ENCODE measurements around the gene PRKCG. TPM values are rescaled to one million over a fixed set of nuclear protein-coding genes. Genes with fewer than 3 reads are reported as not detected.
A peak's percentile ranks its signal among the peaks of the same experiment; 100 is the strongest.

PRKCG gene
- total and polyA plus RNA-seq, 7 experiments from 2014 or later, result 0.05 to 2.4 (median 1.6) TPM; not detected in 4

- Mint-ChIP-seq H3K27ac (no peak overlapping the region), H3K27me3 (peaks cover 11 to 49% (median 38%) of the 10 kb centered on the region in 5 donors), H3K9me3 (peaks cover 0 to 7% (median 0%) of the 10 kb centered on the region in 11 donors), H3K4me3 (no peak overlapping the region), H3K4me1 (peaks cover 0 to 2% (median 0%) of the 10 kb centered on the region in 7 donors), H3K36me3 (no peaks in the 10 kb centered on the region)
- DNase-seq (no peak), ATAC-seq (no peak)
- Histone ChIP-seq H3K27me3 (ENCODE audit: control insufficient read depth in 2 of 2, insufficient read depth in 2 of 2, low read length in 2 of 2) (peaks cover under 1% of the 10 kb centered on the region in 2 donors), H3K27ac (ENCODE audit: low read depth, low read length) (no peak overlapping the region), H3K4me1 (ENCODE audit: control insufficient read depth in 2 of 2, insufficient read depth in 2 of 2, low read length in 2 of 2) (no peaks in the 10 kb centered on the region), H3K36me3 (ENCODE audit: control insufficient read depth in 2 of 3, insufficient read depth in 3 of 3, low read length in 3 of 3) (no peaks in the 10 kb centered on the region), H3K4me3 (ENCODE audit: low read length) (no peak overlapping the region), H3K9me3 (ENCODE audit: control insufficient read depth in 2 of 3, low read length in 3 of 3) (no peaks in the 10 kb centered on the region)
- ChIA-PET POLR2A (no interaction called here), CTCF (no interaction called here)
- intact Hi-C loops (cut with micrococcal nuclease), result no loop called here
Observed at GRCh38 chr19:53916004-53916403, 34.0 kb downstream of the PRKCG start.

- ATAC-seq (no peak), DNase-seq (no peak)
- Mint-ChIP-seq H3K4me1 (peaks cover 0 to 2% (median 0%) of the 10 kb centered on the region in 7 donors), H3K9me3 (peaks cover 0 to 7% (median 0%) of the 10 kb centered on the region in 11 donors), H3K27ac (no peak overlapping the region), H3K27me3 (peaks cover 0 to 37% (median 25%) of the 10 kb centered on the region in 5 donors), H3K4me3 (no peak overlapping the region), H3K36me3 (no peaks in the 10 kb centered on the region)
- Histone ChIP-seq H3K4me1 (ENCODE audit: control insufficient read depth in 2 of 2, insufficient read depth in 2 of 2, low read length in 2 of 2) (no peaks in the 10 kb centered on the region), H3K27me3 (ENCODE audit: control insufficient read depth in 2 of 2, insufficient read depth in 2 of 2, low read length in 2 of 2) (no peaks in the 10 kb centered on the region), H3K9me3 (ENCODE audit: control insufficient read depth in 2 of 3, low read length in 3 of 3) (no peaks in the 10 kb centered on the region), H3K4me3 (ENCODE audit: low read length) (no peak overlapping the region), H3K36me3 (ENCODE audit: control insufficient read depth in 2 of 3, insufficient read depth in 3 of 3, low read length in 3 of 3) (no peaks in the 10 kb centered on the region), H3K27ac (ENCODE audit: low read depth, low read length) (no peak overlapping the region)
- ChIA-PET POLR2A (no interaction called here), CTCF (no interaction called here)
- intact Hi-C loops (cut with micrococcal nuclease), result no loop called here
Observed at GRCh38 chr19:53917356-53917755, 35.4 kb downstream of the PRKCG start.

GRCh38 chr19:53927739-53928138, 45.7 kb downstream of the PRKCG start:
- Mint-ChIP-seq H3K27ac (peak overlapping the region in 1 of 9 donors; percentile 28), H3K27me3 (peaks cover 0 to 9% (median 5%) of the 10 kb centered on the region in 5 donors), H3K4me1 (no peaks in the 10 kb centered on the region), H3K4me3 (no peak overlapping the region), H3K36me3 (peaks cover 0 to 4% (median 0%) of the 10 kb centered on the region in 5 donors), H3K9me3 (peaks cover 0 to 19% (median 7%) of the 10 kb centered on the region in 11 donors)
- Histone ChIP-seq H3K4me3 (ENCODE audit: low read length) (no peak overlapping the region), H3K27me3 (ENCODE audit: control insufficient read depth in 2 of 2, insufficient read depth in 2 of 2, low read length in 2 of 2) (no peaks in the 10 kb centered on the region), H3K4me1 (ENCODE audit: control insufficient read depth in 2 of 2, insufficient read depth in 2 of 2, low read length in 2 of 2) (no peaks in the 10 kb centered on the region), H3K9me3 (ENCODE audit: control insufficient read depth in 2 of 3, low read length in 3 of 3) (no peaks in the 10 kb centered on the region), H3K36me3 (ENCODE audit: control insufficient read depth in 2 of 3, insufficient read depth in 3 of 3, low read length in 3 of 3) (no peaks in the 10 kb centered on the region), H3K27ac (ENCODE audit: low read depth, low read length) (no peak overlapping the region)
- ChIA-PET POLR2A (interaction anchor here (0.7 kb wide), 1 partner anchor 339 kb away, joined by 3 read pairs; no protein-coding TSS in a partner anchor), CTCF (no interaction called here)
- DNase-seq (peak in 6 of 9 donors; percentile 13 to 51 (median 30)), ATAC-seq (no peak)
- intact Hi-C loops (cut with micrococcal nuclease), result loop anchor here in 1 of 2 donors (2.0 kb wide), 1 partner anchor 25 kb away; no protein-coding TSS in a partner anchor

- ATAC-seq (no peak), DNase-seq (no peak)
- Histone ChIP-seq H3K9me3 (ENCODE audit: control insufficient read depth in 2 of 3, low read length in 3 of 3) (no peaks in the 10 kb centered on the region), H3K36me3 (ENCODE audit: control insufficient read depth in 2 of 3, insufficient read depth in 3 of 3, low read length in 3 of 3) (no peaks in the 10 kb centered on the region), H3K4me1 (ENCODE audit: control insufficient read depth in 2 of 2, insufficient read depth in 2 of 2, low read length in 2 of 2) (no peaks in the 10 kb centered on the region), H3K27ac (ENCODE audit: low read depth, low read length) (no peak overlapping the region), H3K27me3 (ENCODE audit: control insufficient read depth in 2 of 2, insufficient read depth in 2 of 2, low read length in 2 of 2) (no peaks in the 10 kb centered on the region), H3K4me3 (ENCODE audit: low read length) (no peak overlapping the region)
- Mint-ChIP-seq H3K27me3 (peaks cover 2 to 44% (median 35%) of the 10 kb centered on the region in 5 donors), H3K36me3 (peaks cover 0 to 3% (median 0%) of the 10 kb centered on the region in 5 donors), H3K27ac (no peak overlapping the region), H3K9me3 (peaks cover 0 to 9% (median 0%) of the 10 kb centered on the region in 11 donors), H3K4me1 (no peaks in the 10 kb centered on the region), H3K4me3 (no peak overlapping the region)
- POLR2A ChIA-PET, result no interaction called here
- CTCF ChIA-PET, result no interaction called here
- intact Hi-C loops (cut with micrococcal nuclease), result no loop called here
Observed at GRCh38 chr19:53936029-53936428, 54.0 kb downstream of the PRKCG start.

GRCh38 chr19:53942001-53942786, 60.2 kb downstream of the PRKCG start:
- ChIA-PET POLR2A (no interaction called here), CTCF (interaction anchor here (0.6 kb wide), 1 partner anchor 19 kb away, joined by 3 read pairs; no protein-coding TSS in a partner anchor)
- Mint-ChIP-seq H3K27ac (no peak overlapping the region), H3K9me3 (peaks cover 0 to 18% (median 2%) of the 10 kb centered on the region in 11 donors), H3K4me3 (peak overlapping the region in 1 of 10 donors; percentile 25), H3K4me1 (peaks cover 0 to 7% (median 0%) of the 10 kb centered on the region in 7 donors), H3K27me3 (peaks cover 45 to 74% (median 71%) of the 10 kb centered on the region in 5 donors), H3K36me3 (peaks cover 0 to 7% (median 0%) of the 10 kb centered on the region in 5 donors)
- DNase-seq (no peak), ATAC-seq (no peak)
- Histone ChIP-seq H3K4me1 (ENCODE audit: control insufficient read depth in 2 of 2, insufficient read depth in 2 of 2, low read length in 2 of 2) (no peaks in the 10 kb centered on the region), H3K27ac (ENCODE audit: low read depth, low read length) (no peak overlapping the region), H3K27me3 (ENCODE audit: control insufficient read depth in 2 of 2, insufficient read depth in 2 of 2, low read length in 2 of 2) (peaks cover 0 to 5% of the 10 kb centered on the region in 2 donors), H3K4me3 (ENCODE audit: low read length) (no peak overlapping the region), H3K9me3 (ENCODE audit: control insufficient read depth in 2 of 3, low read length in 3 of 3) (peaks cover 0 to 5% (median 0%) of the 10 kb centered on the region in 3 experiments), H3K36me3 (ENCODE audit: control insufficient read depth in 2 of 3, insufficient read depth in 3 of 3, low read length in 3 of 3) (no peaks in the 10 kb centered on the region)
- intact Hi-C loops (cut with micrococcal nuclease), result no loop called here

- ChIA-PET POLR2A (no interaction called here), CTCF (no interaction called here)
- ATAC-seq, result no peak
- Mint-ChIP-seq H3K27me3 (peaks cover 45 to 76% (median 66%) of the 10 kb centered on the region in 5 donors), H3K9me3 (peaks cover 0 to 18% (median 2%) of the 10 kb centered on the region in 11 donors), H3K27ac (no peak overlapping the region), H3K36me3 (peaks cover 0 to 4% (median 0%) of the 10 kb centered on the region in 5 donors), H3K4me3 (no peak overlapping the region), H3K4me1 (peaks cover 0 to 7% (median 0%) of the 10 kb centered on the region in 7 donors)
- Histone ChIP-seq H3K36me3 (ENCODE audit: control insufficient read depth in 2 of 3, insufficient read depth in 3 of 3, low read length in 3 of 3) (no peaks in the 10 kb centered on the region), H3K9me3 (ENCODE audit: control insufficient read depth in 2 of 3, low read length in 3 of 3) (peaks cover 0 to 5% (median 0%) of the 10 kb centered on the region in 3 experiments), H3K4me1 (ENCODE audit: control insufficient read depth in 2 of 2, insufficient read depth in 2 of 2, low read length in 2 of 2) (no peaks in the 10 kb centered on the region), H3K27ac (ENCODE audit: low read depth, low read length) (no peak overlapping the region), H3K27me3 (ENCODE audit: control insufficient read depth in 2 of 2, insufficient read depth in 2 of 2, low read length in 2 of 2) (peaks cover 0 to 5% of the 10 kb centered on the region in 2 donors), H3K4me3 (ENCODE audit: low read length) (no peak overlapping the region)
- DNase-seq, result no peak
- intact Hi-C loops (cut with micrococcal nuclease), result no loop called here
Observed at GRCh38 chr19:53944416-53944815, 62.4 kb downstream of the PRKCG start.

Data from naive thymus-derived CD4-positive, alpha-beta T cell (primary cell).